SH-SY5Y (cell line): Measurements from ENCODE around the gene CSN3.

Experiments
- GATA2 ChIP-seq: IDR thresholded peaks from 2 replicates; pipeline ENCODE4 v1.6.1; 2011; ENCODE audit warnings: mild to moderate bottlenecking, low read depth, low read length
- GATA3 ChIP-seq: IDR thresholded peaks from 2 replicates; pipeline ENCODE4 v1.6.1; 2011; ENCODE audit warnings: low read depth, mild to moderate bottlenecking, low read length, moderate library complexity

DNA sequence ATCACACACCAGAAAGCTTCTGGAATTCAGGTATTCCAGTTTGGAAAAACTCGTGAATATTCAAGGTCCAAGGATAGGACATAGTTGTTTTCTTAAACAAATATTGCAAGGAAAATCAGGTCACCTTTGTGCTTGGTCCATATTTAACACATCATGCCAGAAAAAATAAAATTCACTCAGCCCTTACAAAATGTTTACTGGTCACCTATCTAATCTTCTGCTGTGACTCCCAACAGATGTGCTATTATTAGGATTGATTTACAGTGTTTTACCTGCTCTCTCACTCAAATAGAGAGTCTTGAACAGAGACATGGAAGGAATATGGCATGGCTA is 9.5 kb downstream of the CSN3 start:
- TF ChIP-seq GATA2 = no peak
- no peak for TF ChIP-seq GATA3
